Endothelial cell of umbilical vein (primary cell): Measurements from ENCODE around the gene COL9A3. TPM values are rescaled to one million over a fixed set of nuclear protein-coding genes. Genes with fewer than 3 reads are reported as not detected.

Experiments
- BruUV-seq: library from RNA; stranded (reverse); fragments of 400-500 nt; replicated peaks from 2 replicates; lab custom pipeline; 2021; lab: Mats Ljungman, UMichigan
- CTCF ChIA-PET: fragments of 300-600, 350-600 bp; sonication (Branson Sonifier 250); formaldehyde crosslinking; loops from one replicate; lab custom pipeline; 2021; ENCODE audit warnings: antibody characterized with exemption, inconsistent platforms; lab: Charles Lee
- POLR2A ChIA-PET: fragments of 300-600, 350-600 bp; sonication (Branson Sonifier 250); formaldehyde crosslinking; loops from one replicate; lab custom pipeline; 2021; ENCODE audit warnings: antibody characterized with exemption, inconsistent platforms; lab: Charles Lee
- DNase-seq: peaks from one replicate; pipeline ENCODE4 v3.0.0-alpha.2; 2011; ENCODE audit warnings: low read depth, low spot score
- FAIRE-seq: peaks from 2 replicates; lab custom pipeline; 2011; peaks lifted over from hg19 to GRCh38; lab: Jason Lieb, UNC
- H2AFZ ChIP-seq: 2 replicates; pipeline ENCODE4 v1.6.0; 2012; ENCODE audit warnings: low read depth, low read length, control low read depth, inconsistent platforms
- H3K27ac ChIP-seq: 2 replicates; pipeline ENCODE4 v1.5.1; 2011; ENCODE audit warnings: low read depth, mild to moderate bottlenecking, control low read depth, low read length, moderate library complexity; ENCODE audit not compliant: insufficient read depth
- H3K27me3 ChIP-seq, 2 experiments: 2 replicates each; pipeline versions ENCODE4 v1.6.0 to v1.6.1; 2011; ENCODE audit warnings: low read length in 2 of 2, mixed read lengths in 1 of 2; ENCODE audit not compliant: control insufficient read depth in 2 of 2, insufficient read depth in 2 of 2
- H3K36me3 ChIP-seq, 2 experiments: 2 replicates in 1 of 2; 3 replicates in 1 of 2; pipeline ENCODE4 v1.5.1; 2011; ENCODE audit warnings: low read length in 2 of 2, mild to moderate bottlenecking in 1 of 2, moderate library complexity in 1 of 2; ENCODE audit not compliant: control insufficient read depth in 2 of 2, insufficient read depth in 2 of 2; ENCODE audit errors: extremely low read depth in 1 of 2
- H3K4me1 ChIP-seq: 3 replicates; pipeline ENCODE4 v1.5.1; 2011; ENCODE audit warnings: mild to moderate bottlenecking, low read length; ENCODE audit not compliant: control insufficient read depth, insufficient read depth; ENCODE audit errors: extremely low read depth
- H3K4me2 ChIP-seq: 2 replicates; pipeline ENCODE4 v1.6.1; 2011; ENCODE audit warnings: low read length, control low read depth, mixed read lengths; ENCODE audit not compliant: insufficient read depth
- H3K4me3 ChIP-seq, 3 experiments: fragments of 200-600 bp in 1 of 3; sonication (generic), shearing (Covaris generic) in 1 of 3; replicated peaks in 1 of 3; 2 replicates each; pipeline ENCODE4 v1.5.1; 2011 to 2016; ENCODE audit warnings: control low read depth in 3 of 3, low read length in 3 of 3, mild to moderate bottlenecking in 2 of 3, inconsistent platforms in 1 of 3, low read depth in 1 of 3, moderate library complexity in 1 of 3; ENCODE audit not compliant: insufficient read depth in 1 of 3
- H3K79me2 ChIP-seq: 2 replicates; pipeline ENCODE4 v1.6.0; 2012; ENCODE audit warnings: low read length, inconsistent platforms; ENCODE audit not compliant: control insufficient read depth, insufficient read depth
- H3K9ac ChIP-seq: replicated peaks from 2 replicates; pipeline ENCODE3; 2011; ENCODE audit warnings: low read length, control low read depth; ENCODE audit not compliant: insufficient read depth; ENCODE audit errors: extremely low read depth
- H3K9me1 ChIP-seq: replicated peaks from 3 replicates; pipeline ENCODE4 v1.6.0; 2011; ENCODE audit warnings: mild to moderate bottlenecking, low read length; ENCODE audit not compliant: control insufficient read depth, insufficient read depth; ENCODE audit errors: extremely low read depth
- H3K9me3 ChIP-seq: replicated peaks from 2 replicates; pipeline ENCODE4 v1.5.1; 2012; ENCODE audit warnings: low read length, inconsistent platforms; ENCODE audit not compliant: control insufficient read depth, insufficient read depth
- H4K20me1 ChIP-seq: replicated peaks from 2 replicates; pipeline ENCODE3; 2011; ENCODE audit warnings: mild to moderate bottlenecking, low read length; ENCODE audit not compliant: control insufficient read depth, insufficient read depth; ENCODE audit errors: extremely low read depth
- CTCF ChIP-seq, 2 donors: IDR thresholded peaks; 1 replicate in 1 of 2; 2 replicates in 1 of 2; pipeline ENCODE4 v1.5.1; 2011; ENCODE audit warnings: low read length in 2 of 2, mild to moderate bottlenecking in 2 of 2, moderate library complexity in 2 of 2, control low read depth in 1 of 2, inconsistent platforms in 1 of 2, low read depth in 1 of 2; ENCODE audit not compliant: insufficient read depth in 1 of 2; ENCODE audit errors: extremely low read depth in 1 of 2
- EZH2 ChIP-seq: IDR thresholded peaks from 2 replicates; pipeline ENCODE4 v1.6.1; 2012; ENCODE audit warnings: borderline replicate concordance, low read depth, mild to moderate bottlenecking, moderate library complexity, low read length, inconsistent platforms; ENCODE audit not compliant: severe bottlenecking
- FOS ChIP-seq: IDR thresholded peaks from 2 replicates; pipeline ENCODE4 v1.6.1; 2011; ENCODE audit warnings: mild to moderate bottlenecking, low read length, moderate library complexity, borderline replicate concordance; ENCODE audit not compliant: insufficient read depth
- GATA2 ChIP-seq: IDR thresholded peaks from 2 replicates; pipeline ENCODE4 v1.7.0; 2011; ENCODE audit warnings: low read depth, mild to moderate bottlenecking, moderate library complexity, mixed read lengths, low read length; ENCODE audit not compliant: insufficient read length, insufficient read depth
- JUN ChIP-seq: IDR thresholded peaks from 2 replicates; pipeline ENCODE4 v1.6.1; 2011; ENCODE audit warnings: borderline replicate concordance, low read depth; ENCODE audit not compliant: insufficient read length, insufficient read depth
- MAX ChIP-seq: IDR thresholded peaks from 2 replicates; pipeline ENCODE4 v1.6.1; 2011; ENCODE audit not compliant: insufficient read depth, insufficient read length
- MYC ChIP-seq: IDR thresholded peaks from one replicate; pipeline ENCODE4 v1.6.1; 2011; ENCODE audit warnings: mild to moderate bottlenecking, low read depth, low read length
- POLR2A ChIP-seq: IDR thresholded peaks from 2 replicates; pipeline ENCODE4 v1.6.1; 2012; ENCODE audit warnings: low read depth, mild to moderate bottlenecking, control low read depth, low read length
- POLR2AphosphoS5 ChIP-seq: IDR thresholded peaks from 2 replicates; pipeline ENCODE4 v1.6.1; 2012; ENCODE audit warnings: low read depth, mild to moderate bottlenecking, control low read depth, low read length, moderate library complexity; ENCODE audit not compliant: insufficient read depth
- dilution Hi-C: fragments of 300-500 bp; cut with MboI; formaldehyde crosslinking; loops from one replicate; pipeline ENCODE4 v1.15.0; 2019; ENCODE audit warnings: low sequenced_read_pairs; ENCODE audit not compliant: extremely low pct_ligation_motif_present
- intact Hi-C: fragments of 100-400 bp; cut with micrococcal nuclease; formaldehyde crosslinking; loops from one replicate; pipeline ENCODE4 v1.10.0; 2022
- polyA plus RNA-seq, 4 experiments: library from polyadenylated mRNA; depleted of rRNA in 3 of 4; stranded (reverse) in 3 of 4; unstranded in 1 of 4; fragments of >200 nt; gene quantifications; 2 replicates each; pipeline versions ENCODE4 v1.2.1 to v1.2.3, GENCODE V29; 2011 to 2012; ENCODE audit warnings: missing spikeins in 1 of 4
- total RNA-seq: library from RNA; stranded (reverse); gene quantifications from 2 replicates; pipeline ENCODE4 v1.2.3, GENCODE V29; 2021

COL9A3 gene
- total and polyA plus RNA-seq, 2 donors (not counting 3 experiments of a cell fraction or from before 2014, with no cell fraction given) = 0.46 to 0.60 TPM

GRCh38 chr20:62820208-62820961 is 3.5 kb downstream of the COL9A3 start:
- DNase-seq (no peak), FAIRE-seq (no peak)
- Histone ChIP-seq H3K4me3 (no peak overlapping the region), H3K27me3 (peaks cover 12 to 23% of the 10 kb centered on the region in 2 experiments), H2AFZ (no peak overlapping the region), H3K9me1 (no peaks in the 10 kb centered on the region), H3K4me2 (no peak overlapping the region), H3K27ac (no peak overlapping the region), H3K79me2 (no peaks in the 10 kb centered on the region), H3K9ac (no peak overlapping the region), H3K9me3 (no peaks in the 10 kb centered on the region), H3K36me3 (no peaks in the 10 kb centered on the region), H3K4me1 (peaks cover 18% of the 10 kb centered on the region), H4K20me1 (no peaks in the 10 kb centered on the region)
- TF ChIP-seq POLR2A = no peak
- TF ChIP-seq MAX = no peak
- TF ChIP-seq EZH2 = no peak
- TF ChIP-seq POLR2AphosphoS5 = no peak
- TF ChIP-seq CTCF (IDR thresholded peaks at IDR 0.05; ENCODE audit: extremely low read depth in 1 of 2, insufficient read depth in 1 of 2, low read depth in 1 of 2, low read length in 2 of 2) = no peak
- no peak for TF ChIP-seq GATA2
- no peak for TF ChIP-seq MYC
- no peak for TF ChIP-seq JUN
- TF ChIP-seq FOS = no peak
- ChIA-PET CTCF (no interaction called here), POLR2A (no interaction called here)
- intact Hi-C loops = no loop called here
- BruUV-seq = no TSS peak
- dilution Hi-C loops = no loop called here
